ENCODE results near the gene LPAR5. TPM values are rescaled to one million over a fixed set of nuclear protein-coding genes. Genes with fewer than 3 reads are reported as not detected.

LPAR5 gene
- total RNA-seq, 1 experiment from 2014 or later: 0.20 TPM

- TF ChIP-seq CBFB (CRISPR knock-in tag; IDR thresholded peaks at IDR 0.05; ENCODE audit: low read depth) (no peak), FOXK1 (CRISPR knock-in tag; IDR thresholded peaks at IDR 0.05) (no peak), ZBTB21 (CRISPR knock-in tag; IDR thresholded peaks at IDR 0.05; ENCODE audit: borderline replicate concordance) (no peak)
Measured at GRCh38 chr12:6667559-6668210, 31.9 kb upstream of the LPAR5 start (continued).

GRCh38 chr12:6666211-6666610, 30.5 kb upstream of the LPAR5 start:
- H3K27ac Mint-ChIP-seq: no peak overlapping the region; the same call in 1 of the 2 replicates
- ChIA-PET CTCF (interaction anchor here (1.0 to 1.7 kb wide), 5 partner anchors 14 to 96 kb away, joined by 3 to 7 read pairs (median 5); partner anchors contain the start of gene ZNF384), POLR2A (no interaction called here)
- H3K9me3 Mint-ChIP-seq: no peaks in the 10 kb centered on the region
- H3K27me3 Mint-ChIP-seq (ENCODE audit: low read depth): no peaks in the 10 kb centered on the region; the same call in 1 of the 2 replicates
- DNase-seq (ENCODE audit: low spot score) (no peak), ATAC-seq (no peak)
- no peak for TF ChIP-seq AR (CRISPR knock-in tag; IDR thresholded peaks at IDR 0.05)
- no peak for TF ChIP-seq ZNF138 (CRISPR knock-in tag; conservative IDR thresholded peaks at IDR 0.05)
- TF ChIP-seq HMGXB4 (CRISPR knock-in tag; IDR thresholded peaks at IDR 0.05): no peak
- TF ChIP-seq FOXP1 (CRISPR knock-in tag; IDR thresholded peaks at IDR 0.05; ENCODE audit: borderline replicate concordance): no peak
- no peak for TF ChIP-seq USF1 (CRISPR knock-in tag; IDR thresholded peaks at IDR 0.05)
- TF ChIP-seq KAT7 (CRISPR knock-in tag; IDR thresholded peaks at IDR 0.05; ENCODE audit: borderline replicate concordance): no peak
- TF ChIP-seq NR1H2 (CRISPR knock-in tag; IDR thresholded peaks at IDR 0.05): no peak
- TF ChIP-seq PREB (CRISPR knock-in tag; IDR thresholded peaks at IDR 0.05; ENCODE audit: borderline replicate concordance): no peak
- H3K4me3 Mint-ChIP-seq: no peak overlapping the region
- peaks cover 35% of the 10 kb centered on the region for H3K36me3 Mint-ChIP-seq
- peaks cover 6% of the 10 kb centered on the region for H3K4me1 Mint-ChIP-seq

- no peak for ATAC-seq
- peaks cover 22% of the 10 kb centered on the region for H3K36me3 Mint-ChIP-seq
- no peak for DNase-seq (ENCODE audit: low spot score)
- ChIA-PET CTCF (interaction anchor here (0.6 to 1.8 kb wide), 6 partner anchors 20 to 217 kb away, joined by 3 to 9 read pairs (median 4); partner anchors contain the start of gene ZNF384), POLR2A (no interaction called here)
- H3K4me1 Mint-ChIP-seq: peaks cover 6% of the 10 kb centered on the region
- H3K4me3 Mint-ChIP-seq: no peak overlapping the region
- no peaks in the 10 kb centered on the region; the same call in 1 of the 2 replicates for H3K27me3 Mint-ChIP-seq (ENCODE audit: low read depth)
- H3K27ac Mint-ChIP-seq: no peak overlapping the region
- H3K9me3 Mint-ChIP-seq: no peaks in the 10 kb centered on the region
- TF ChIP-seq IRF2 (CRISPR knock-in tag; IDR thresholded peaks at IDR 0.05; ENCODE audit: borderline replicate concordance, low read depth): no peak
- no peak for TF ChIP-seq GRHL2 (CRISPR knock-in tag; IDR thresholded peaks at IDR 0.05; ENCODE audit: insufficient replicate concordance, severe bottlenecking)
- no peak for TF ChIP-seq KAT7 (CRISPR knock-in tag; IDR thresholded peaks at IDR 0.05; ENCODE audit: borderline replicate concordance)
- no peak for TF ChIP-seq ERG (CRISPR knock-in tag; IDR thresholded peaks at IDR 0.05)
- TF ChIP-seq RELA (CRISPR knock-in tag; IDR thresholded peaks at IDR 0.05; ENCODE audit: borderline replicate concordance): no peak
- no peak for TF ChIP-seq SMAD4 (CRISPR knock-in tag; IDR thresholded peaks at IDR 0.05)
- TF ChIP-seq ZNF425 (CRISPR knock-in tag; conservative IDR thresholded peaks at IDR 0.05): no peak
- no peak for TF ChIP-seq ZNF423 (CRISPR knock-in tag; IDR thresholded peaks at IDR 0.05)
- TF ChIP-seq TEAD4 (CRISPR knock-in tag; IDR thresholded peaks at IDR 0.05): no peak
- no peak for TF ChIP-seq PRRX2 (CRISPR knock-in tag; IDR thresholded peaks at IDR 0.05)
Measured at GRCh38 chr12:6664902-6665301, 29.1 kb upstream of the LPAR5 start.

Data from WTC11 (cell line).